HepG2 (cell line): ENCODE data around the gene TGFBI. TPM values are rescaled to one million over a fixed set of nuclear protein-coding genes. Genes with fewer than 3 reads are reported as not detected.

Experiments
- ATAC-seq: fragments of 200-7000 bp; cut with Tn5 transposase; 3 replicates; pipeline ENCODE4 v1.9.1; 2020; ENCODE audit warnings: mild to moderate bottlenecking, moderate library complexity
- BruUV-seq: library from RNA; stranded (reverse); fragments of 400-500 nt; replicated peaks from 2 replicates; lab custom pipeline; 2021; lab: Mats Ljungman, UMichigan
- CTCF ChIA-PET: fragments of 300-600 bp; formaldehyde crosslinking; extraction: SDS; loops from one replicate; lab custom pipeline; 2021; ENCODE audit warnings: low total read pairs, inconsistent platforms, low intra/inter-chr PET ratio; lab: Yijun Ruan, JAX
- POLR2A ChIA-PET: fragments of 350-600 bp; sonication (Branson Sonifier 250); formaldehyde crosslinking; loops from one replicate; lab custom pipeline; 2020; ENCODE audit warnings: antibody characterized with exemption, inconsistent platforms; lab: Yijun Ruan, JAX
- DNase-seq: peaks from one replicate; pipeline ENCODE4 v3.0.0-alpha.2; 2015; ENCODE audit warnings: low spot score
- FAIRE-seq: peaks from 3 replicates; lab custom pipeline; 2011; peaks lifted over from hg19 to GRCh38; lab: Jason Lieb, UNC
- H2AFZ ChIP-seq: one replicate; pipeline ENCODE4 v1.6.1; 2011; ENCODE audit warnings: low read length, inconsistent platforms
- H3K27ac ChIP-seq: fragments of 300-600 bp; 3 replicates; pipeline ENCODE4 v1.8.0; 2011; ENCODE audit warnings: mixed run types, mild to moderate bottlenecking, mixed read lengths, low read length, inconsistent platforms; ENCODE audit not compliant: insufficient read depth; ENCODE audit errors: extremely low read length
- H3K27me3 ChIP-seq, 2 experiments: fragments of 200-600 bp in 1 of 2; 2 replicates in 1 of 2; 3 replicates in 1 of 2; pipeline versions ENCODE4 v1.6.0 to v1.8.0; 2011; ENCODE audit warnings: low read length in 2 of 2, mild to moderate bottlenecking in 2 of 2, moderate library complexity in 2 of 2, inconsistent platforms in 1 of 2; ENCODE audit not compliant: insufficient read depth in 2 of 2, control insufficient read depth in 1 of 2
- H3K36me3 ChIP-seq, 2 experiments: fragments of 200-600 bp in 1 of 2; replicated peaks in 1 of 2; 2 replicates in 1 of 2; 3 replicates in 1 of 2; pipeline versions ENCODE4 v1.5.1 to v1.8.0; 2011; ENCODE audit warnings: low read length in 2 of 2, inconsistent platforms in 1 of 2; ENCODE audit not compliant: insufficient read depth in 2 of 2, control insufficient read depth in 1 of 2
- H3K4me1 ChIP-seq: 2 replicates; pipeline ENCODE4 v1.5.1; 2012; ENCODE audit warnings: low read length, inconsistent platforms; ENCODE audit not compliant: insufficient read depth
- H3K4me2 ChIP-seq: 2 replicates; pipeline ENCODE4 v1.6.0; 2011; ENCODE audit warnings: low read depth, low read length, inconsistent platforms
- H3K4me3 ChIP-seq, 3 experiments: fragments of 200-600 bp in 1 of 3; sonication (generic), shearing (Covaris generic) in 1 of 3; replicated peaks in 1 of 3; 2 replicates each; pipeline ENCODE4 v1.5.1; 2011 to 2016; ENCODE audit warnings: low read length in 3 of 3, inconsistent platforms in 2 of 3, low read depth in 2 of 3, mild to moderate bottlenecking in 2 of 3, control low read depth in 1 of 3, mixed read lengths in 1 of 3; ENCODE audit not compliant: insufficient read depth in 1 of 3
- H3K79me2 ChIP-seq: one replicate; pipeline ENCODE4 v1.6.1; 2011; ENCODE audit warnings: low read length, inconsistent platforms; ENCODE audit not compliant: insufficient read depth
- H3K9ac ChIP-seq: 2 replicates; pipeline ENCODE4 v1.6.0; 2011; ENCODE audit warnings: mild to moderate bottlenecking, low read depth, low read length, inconsistent platforms; ENCODE audit not compliant: insufficient read depth
- H3K9me3 ChIP-seq: 2 replicates; pipeline ENCODE4 v1.5.1; 2012; ENCODE audit warnings: mild to moderate bottlenecking, low read length
- H4K20me1 ChIP-seq: 2 replicates; pipeline ENCODE4 v1.6.0; 2011; ENCODE audit warnings: inconsistent platforms, mild to moderate bottlenecking, low read length, moderate library complexity; ENCODE audit not compliant: insufficient read depth
- CHD2 ChIP-seq: IDR thresholded peaks from 2 replicates; pipeline ENCODE4 v1.6.1; 2011; ENCODE audit warnings: low read depth, low read length, improper control_type of control experiment
- ELF3 ChIP-seq: IDR thresholded peaks from 2 replicates; pipeline ENCODE4 v1.6.1; 2016; ENCODE audit warnings: missing genetic modification reagents, missing compliant biosample characterization
- GZF1 ChIP-seq: sonication (generic); formaldehyde crosslinking; IDR thresholded peaks from 2 replicates; pipeline ENCODE4 v1.5.1; 2020; ENCODE audit warnings: mild to moderate bottlenecking, missing genetic modification reagents
- HHEX ChIP-seq: IDR thresholded peaks from 2 replicates; pipeline ENCODE4 v1.6.1; 2016; ENCODE audit warnings: control low read depth
- PATZ1 ChIP-seq: sonication (generic); formaldehyde crosslinking; IDR thresholded peaks from 2 replicates; pipeline ENCODE4 v1.4.0; 2020; ENCODE audit warnings: missing genetic modification reagents
- RFX5 ChIP-seq: IDR thresholded peaks from 2 replicates; pipeline ENCODE4 v1.6.1; 2011; ENCODE audit warnings: low read depth, low read length, improper control_type of control experiment
- SCMH1 ChIP-seq: sonication (generic); formaldehyde crosslinking; IDR thresholded peaks from 2 replicates; pipeline ENCODE4 v1.9.0; 2021; ENCODE audit warnings: missing genetic modification reagents, mild to moderate bottlenecking, borderline replicate concordance
- ZNF333 ChIP-seq: sonication (generic); formaldehyde crosslinking; IDR thresholded peaks from 2 replicates; pipeline ENCODE4 v1.4.0; 2020; ENCODE audit warnings: mild to moderate bottlenecking, missing genetic modification reagents, borderline replicate concordance
- WGBS: methylation state at CpG from one replicate; pipeline ENCODE4 v1.1.6; 2017; ENCODE audit warnings: low lambda C conversion rate; 5-methylcytosine and 5-hydroxymethylcytosine counted together
- in situ Hi-C: cut with HindIII; loops from 2 replicates; pipeline ENCODE4 v1.10.0; 2017; ENCODE audit warnings: low pct_unique_long_range_greater_than_20kb; ENCODE audit not compliant: extremely low pct_ligation_motif_present
- intact Hi-C: fragments of 100-400 bp; cut with micrococcal nuclease; formaldehyde crosslinking; loops from one replicate; pipeline ENCODE4 v1.10.0; 2022; ENCODE audit not compliant: unreplicated experiment
- polyA plus RNA-seq, 8 experiments: library from polyadenylated mRNA; depleted of rRNA in 3 of 8; stranded (reverse) in 7 of 8; unstranded in 1 of 8; fragments of >200 nt; fragmentation: Illumina TruSeq in 4 of 8; extraction: Trizol in 4 of 8; gene quantifications; 2 replicates each; pipeline versions ENCODE4 v1.2.1 to v1.2.3, GENCODE V29; 2011 to 2016; ENCODE audit warnings: low read depth in 4 of 8, missing spikeins in 1 of 8, mixed read lengths in 1 of 8; ENCODE audit not compliant: insufficient read depth in 1 of 8
- total RNA-seq, 5 experiments: library from RNA; depleted of rRNA; stranded (reverse); fragments of >200 nt; fragmentation: Illumina TruSeq; extraction: Trizol; gene quantifications; 2 replicates each; pipeline ENCODE4 v1.2.3, GENCODE V29; 2016; ENCODE audit warnings: low read depth in 1 of 5
- TF ChIP-seq, protein P1 (sequence below): sonication (generic); formaldehyde crosslinking; IDR thresholded peaks from 2 replicates; pipeline ENCODE4 v1.8.0; 2022; ENCODE audit warnings: missing genetic modification reagents, mild to moderate bottlenecking, borderline replicate concordance
- TF ChIP-seq, protein P2 (sequence below): sonication (generic); IDR thresholded peaks from 2 replicates; pipeline ENCODE4 v1.6.1; 2016; ENCODE audit warnings: low read depth, borderline replicate concordance

TGFBI gene
- total and polyA plus RNA-seq, 2 of the 13 experiments (the other 11 are each of a cell fraction or from before 2014, with no cell fraction given): 275 to 457 TPM

GRCh38 chr5:136022965-136023364, 5.8 kb upstream of the TGFBI start:
- no peak for DNase-seq
- no peak overlapping the region for H3K4me3 ChIP-seq
- peaks cover 35% of the 10 kb centered on the region for H3K4me1 ChIP-seq
- H3K4me2 ChIP-seq: no peak overlapping the region
- no peak overlapping the region for H3K9ac ChIP-seq
- H2AFZ ChIP-seq: no peak overlapping the region
- no peak overlapping the region for H3K27ac ChIP-seq
- H3K36me3 ChIP-seq: no peaks in the 10 kb centered on the region
- no TSS peak for BruUV-seq
- CTCF ChIA-PET: no interaction called here
- 93% methylated on average over 7 of the region's 7 CpGs for WGBS
- no peaks in the 10 kb centered on the region for H3K9me3 ChIP-seq
- H4K20me1 ChIP-seq: no peaks in the 10 kb centered on the region
- no peaks in the 10 kb centered on the region; a peak in 2 of 5 replicates for H3K27me3 ChIP-seq
- TF ChIP-seq PATZ1 (CRISPR knock-in tag) (no peak), SCMH1 (CRISPR knock-in tag) (no peak), CHD2 (no peak)
- in situ Hi-C loops (no loop called here), intact Hi-C loops (no loop called here)
- no peak for FAIRE-seq
- POLR2A ChIA-PET: no interaction called here
- ATAC-seq: no peak
- H3K79me2 ChIP-seq: no peaks in the 10 kb centered on the region

DNA sequence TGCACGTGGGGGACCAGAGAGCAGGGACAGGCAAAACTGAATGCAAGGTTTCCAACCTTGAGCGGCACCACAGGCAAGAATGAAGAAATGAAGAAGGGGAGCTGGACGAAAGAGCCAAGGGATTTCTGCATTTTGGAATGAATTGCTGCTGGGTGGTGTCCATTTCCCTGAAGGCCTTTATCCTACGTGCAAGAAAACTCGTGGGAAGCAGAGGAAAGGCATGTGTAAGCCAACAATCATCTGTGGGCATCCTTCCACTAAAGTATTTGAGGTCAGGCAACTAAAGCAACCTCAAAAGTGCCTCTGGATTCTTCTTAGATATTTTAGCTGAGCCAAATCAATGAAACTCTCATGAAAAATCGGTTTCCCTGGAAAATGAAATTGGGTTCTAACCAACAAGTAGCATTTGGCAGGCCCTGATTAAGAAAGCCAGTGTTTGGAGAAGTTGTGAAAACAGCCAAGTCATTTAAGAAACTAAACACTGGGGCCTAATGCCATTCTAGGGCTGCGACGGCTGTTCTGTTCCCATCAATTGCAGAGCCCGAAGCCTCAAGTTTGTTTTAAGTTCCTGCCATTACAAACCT, 4.7 kb upstream of the TGFBI start:
- H3K4me2 ChIP-seq: no peak overlapping the region
- H3K79me2 ChIP-seq: peaks cover under 1% of the 10 kb centered on the region
- H3K4me3 ChIP-seq: no peak overlapping the region
- intact Hi-C loops (no loop called here), in situ Hi-C loops (no loop called here)
- no peaks in the 10 kb centered on the region for H3K9me3 ChIP-seq
- 89% methylated on average over 9 of the region's 9 CpGs for WGBS
- no peak overlapping the region for H3K9ac ChIP-seq
- no peak overlapping the region for H2AFZ ChIP-seq
- FAIRE-seq (no peak), ATAC-seq (no peak), DNase-seq (no peak)
- POLR2A ChIA-PET: no interaction called here
- TF ChIP-seq ZNF333: no peak
- TF ChIP-seq RFX5: no peak
- TF ChIP-seq, protein P1, sequence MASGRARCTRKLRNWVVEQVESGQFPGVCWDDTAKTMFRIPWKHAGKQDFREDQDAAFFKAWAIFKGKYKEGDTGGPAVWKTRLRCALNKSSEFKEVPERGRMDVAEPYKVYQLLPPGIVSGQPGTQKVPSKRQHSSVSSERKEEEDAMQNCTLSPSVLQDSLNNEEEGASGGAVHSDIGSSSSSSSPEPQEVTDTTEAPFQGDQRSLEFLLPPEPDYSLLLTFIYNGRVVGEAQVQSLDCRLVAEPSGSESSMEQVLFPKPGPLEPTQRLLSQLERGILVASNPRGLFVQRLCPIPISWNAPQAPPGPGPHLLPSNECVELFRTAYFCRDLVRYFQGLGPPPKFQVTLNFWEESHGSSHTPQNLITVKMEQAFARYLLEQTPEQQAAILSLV: no peak
- no peak for TF ChIP-seq ELF3 (CRISPR knock-in tag)
- TF ChIP-seq HHEX: no peak
- no peak for TF ChIP-seq GZF1 (CRISPR knock-in tag)
- TF ChIP-seq, protein P2, sequence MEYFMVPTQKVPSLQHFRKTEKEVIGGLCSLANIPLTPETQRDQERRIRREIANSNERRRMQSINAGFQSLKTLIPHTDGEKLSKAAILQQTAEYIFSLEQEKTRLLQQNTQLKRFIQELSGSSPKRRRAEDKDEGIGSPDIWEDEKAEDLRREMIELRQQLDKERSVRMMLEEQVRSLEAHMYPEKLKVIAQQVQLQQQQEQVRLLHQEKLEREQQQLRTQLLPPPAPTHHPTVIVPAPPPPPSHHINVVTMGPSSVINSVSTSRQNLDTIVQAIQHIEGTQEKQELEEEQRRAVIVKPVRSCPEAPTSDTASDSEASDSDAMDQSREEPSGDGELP: no peak
- no TSS peak for BruUV-seq
- CTCF ChIA-PET: no interaction called here
- no peaks in the 10 kb centered on the region for H3K36me3 ChIP-seq
- no peaks in the 10 kb centered on the region for H4K20me1 ChIP-seq
- H3K4me1 ChIP-seq: peaks cover 32% of the 10 kb centered on the region
- no peak overlapping the region for H3K27ac ChIP-seq
- H3K27me3 ChIP-seq: no peaks in the 10 kb centered on the region; a peak in 2 of 5 replicates
